Hepatocyte (in vitro differentiated cells): ENCODE measurements around the gene CDC42BPA. TPM values are rescaled to one million over a fixed set of nuclear protein-coding genes. Genes with fewer than 3 reads are reported as not detected.

Experiments used
- DNase-seq: peaks from one replicate; pipeline ENCODE4 v3.0.0-alpha.2; 2016; ENCODE audit warnings: low spot score
- H2AFZ ChIP-seq: fragments of 200-600 bp; sonication (generic); 2 replicates; pipeline ENCODE4 v1.6.0; 2016; ENCODE audit warnings: antibody characterized with exemption, mild to moderate bottlenecking
- H3K27ac ChIP-seq: fragments of 200-600 bp; sonication (generic); 2 replicates; pipeline ENCODE4 v1.5.1; 2016; ENCODE audit warnings: mild to moderate bottlenecking
- H3K27me3 ChIP-seq: fragments of 200-600 bp; sonication (generic); 2 replicates; pipeline ENCODE4 v1.6.1; 2016
- H3K36me3 ChIP-seq: fragments of 200-600 bp; sonication (generic); replicated peaks from 2 replicates; pipeline ENCODE4 v1.5.1; 2016; ENCODE audit warnings: low read depth; ENCODE audit not compliant: insufficient read depth
- H3K4me1 ChIP-seq: fragments of 200-600 bp; sonication (generic); 2 replicates; pipeline ENCODE4 v1.5.1; 2016; ENCODE audit warnings: mild to moderate bottlenecking, moderate library complexity; ENCODE audit not compliant: insufficient read depth
- H3K4me2 ChIP-seq: fragments of 200-600 bp; sonication (generic); 2 replicates; pipeline ENCODE4 v1.6.0; 2016
- H3K4me3 ChIP-seq: fragments of 200-600 bp; sonication (generic); 2 replicates; pipeline ENCODE4 v1.5.1; 2016; ENCODE audit warnings: mild to moderate bottlenecking
- H3K79me2 ChIP-seq: fragments of 200-600 bp; sonication (generic); 2 replicates; pipeline ENCODE4 v1.6.0; 2017; ENCODE audit warnings: mild to moderate bottlenecking
- H3K9me2 ChIP-seq: fragments of 200-600 bp; sonication (generic); replicated peaks from 2 replicates; pipeline ENCODE4 v1.6.0; 2017; ENCODE audit warnings: mild to moderate bottlenecking; ENCODE audit not compliant: insufficient read depth
- H3K9me3 ChIP-seq: fragments of 200-600 bp; sonication (generic); 2 replicates; pipeline ENCODE4 v1.5.1; 2016; ENCODE audit warnings: low read depth, mild to moderate bottlenecking
- H4K20me1 ChIP-seq: fragments of 200-600 bp; sonication (generic); 2 replicates; pipeline ENCODE4 v1.6.0; 2016; ENCODE audit warnings: mild to moderate bottlenecking; ENCODE audit not compliant: insufficient read depth, poor library complexity, severe bottlenecking
- CTCF ChIP-seq: fragments of 200-600 bp; sonication (generic); IDR thresholded peaks from 2 replicates; pipeline ENCODE4 v1.5.1; 2016; ENCODE audit warnings: antibody characterized with exemption, mild to moderate bottlenecking; ENCODE audit not compliant: poor library complexity
- EZH2 ChIP-seq: fragments of 200-600 bp; sonication (generic); IDR thresholded peaks from 2 replicates; pipeline ENCODE4 v1.6.1; 2016; ENCODE audit warnings: antibody characterized with exemption, mild to moderate bottlenecking, borderline replicate concordance
- EZH2phosphoT487 ChIP-seq: fragments of 200-600 bp; sonication (generic); IDR thresholded peaks from one replicate; pipeline ENCODE4 v1.6.1; 2018; ENCODE audit warnings: antibody characterized with exemption, mild to moderate bottlenecking, low read depth, moderate library complexity; ENCODE audit not compliant: unreplicated experiment, severe bottlenecking
- WGBS: methylation state at CpG from one replicate; pipeline ENCODE4 v1.1.6; 2016; ENCODE audit warnings: low lambda C conversion rate; ENCODE audit errors: missing lambda C conversion rate; 5-methylcytosine and 5-hydroxymethylcytosine counted together
- polyA plus RNA-seq: library from polyadenylated mRNA; unstranded; fragments of >200 nt; fragmentation: Nextera tagmentation; extraction: Ambion mirVana; gene quantifications from 2 replicates; pipeline ENCODE4 v1.2.1, GENCODE V29; 2016
- total RNA-seq: library from RNA; depleted of rRNA; stranded (reverse); fragments of >200 nt; gene quantifications from 2 replicates; pipeline ENCODE4 v1.2.3, GENCODE V29; 2014

CDC42BPA gene
- total and polyA plus RNA-seq, 2 experiments from 2014 or later, result 24.5 to 40.9 TPM

- H3K4me3 ChIP-seq, result no peak overlapping the region
- no peak for DNase-seq
- H3K36me3 ChIP-seq, result no peaks in the 10 kb centered on the region
- 90% methylated on average over 1 of the region's 1 CpG for WGBS
- TF ChIP-seq EZH2phosphoT487 (no peak), CTCF (no peak), EZH2 (no peak)
- H3K9me2 ChIP-seq, result no peaks in the 10 kb centered on the region
- no peak overlapping the region for H3K27ac ChIP-seq
- H3K79me2 ChIP-seq, result no peaks in the 10 kb centered on the region
- no peaks in the 10 kb centered on the region for H4K20me1 ChIP-seq
- H2AFZ ChIP-seq, result no peak overlapping the region
- no peaks in the 10 kb centered on the region for H3K9me3 ChIP-seq
- no peaks in the 10 kb centered on the region for H3K27me3 ChIP-seq
- H3K4me2 ChIP-seq, result no peak overlapping the region
- H3K4me1 ChIP-seq, result no peaks in the 10 kb centered on the region
Measured at GRCh38 chr1:227038401-227038800, 279.9 kb downstream of the CDC42BPA start.

GRCh38 chr1:227037121-227037520, 281.2 kb downstream of the CDC42BPA start:
- H3K9me3 ChIP-seq, result no peaks in the 10 kb centered on the region
- TF ChIP-seq CTCF, result no peak
- no peak for TF ChIP-seq EZH2phosphoT487
- TF ChIP-seq EZH2, result no peak
- no peak for DNase-seq
- WGBS, result 94% methylated on average over 1 of the region's 1 CpG
- no peak overlapping the region for H3K27ac ChIP-seq
- no peaks in the 10 kb centered on the region for H3K79me2 ChIP-seq
- H3K4me2 ChIP-seq, result no peak overlapping the region
- H4K20me1 ChIP-seq, result no peaks in the 10 kb centered on the region
- no peaks in the 10 kb centered on the region for H3K4me1 ChIP-seq
- no peak overlapping the region for H3K4me3 ChIP-seq
- no peaks in the 10 kb centered on the region for H3K9me2 ChIP-seq
- H2AFZ ChIP-seq, result no peak overlapping the region
- H3K36me3 ChIP-seq, result no peaks in the 10 kb centered on the region
- H3K27me3 ChIP-seq, result no peaks in the 10 kb centered on the region

GRCh38 chr1:227035316-227035715, 283.0 kb downstream of the CDC42BPA start:
- H3K27ac ChIP-seq, result no peak overlapping the region
- no peaks in the 10 kb centered on the region for H4K20me1 ChIP-seq
- H3K27me3 ChIP-seq, result no peaks in the 10 kb centered on the region
- 86% methylated on average over 2 of the region's 2 CpGs for WGBS
- no peaks in the 10 kb centered on the region for H3K79me2 ChIP-seq
- H3K4me2 ChIP-seq, result no peak overlapping the region
- no peaks in the 10 kb centered on the region for H3K9me2 ChIP-seq
- no peak overlapping the region for H3K4me3 ChIP-seq
- no peaks in the 10 kb centered on the region for H3K36me3 ChIP-seq
- H3K4me1 ChIP-seq, result no peaks in the 10 kb centered on the region
- no peaks in the 10 kb centered on the region for H3K9me3 ChIP-seq
- no peak for DNase-seq
- no peak for TF ChIP-seq CTCF
- no peak for TF ChIP-seq EZH2phosphoT487
- no peak overlapping the region for H2AFZ ChIP-seq

GRCh38 chr1:227033880-227034279, 284.4 kb downstream of the CDC42BPA start:
- no peaks in the 10 kb centered on the region for H3K36me3 ChIP-seq
- 66% methylated on average over 2 of the region's 2 CpGs for WGBS
- H3K4me1 ChIP-seq, result no peaks in the 10 kb centered on the region
- no peaks in the 10 kb centered on the region for H3K9me3 ChIP-seq
- no peak for DNase-seq
- no peaks in the 10 kb centered on the region for H4K20me1 ChIP-seq
- H3K4me3 ChIP-seq, result no peak overlapping the region
- no peaks in the 10 kb centered on the region for H3K27me3 ChIP-seq
- TF ChIP-seq EZH2phosphoT487 (no peak), EZH2 (no peak), CTCF (no peak)
- H3K4me2 ChIP-seq, result no peak overlapping the region
- no peaks in the 10 kb centered on the region for H3K79me2 ChIP-seq
- no peak overlapping the region for H2AFZ ChIP-seq
- no peaks in the 10 kb centered on the region for H3K9me2 ChIP-seq
- H3K27ac ChIP-seq, result no peak overlapping the region
